HL-60 (cell line): ENCODE measurements around the gene BCL2.

Experiments used
- DNase-seq, 2 experiments: peaks; one replicate each; pipeline ENCODE4 v3.0.0-alpha.2; 2010 to 2020; ENCODE audit warnings: low read depth in 1 of 2, low spot score in 1 of 2
- H3K27ac ChIP-seq: fragments of 250-450 bp; sonication (Bioruptor Pico); replicated peaks from 2 replicates; pipeline ENCODE4 v1.5.1; 2020; ENCODE audit warnings: mild to moderate bottlenecking, moderate library complexity
- H3K27me3 ChIP-seq: fragments of 250-450 bp; sonication (Bioruptor Pico); 2 replicates; pipeline ENCODE4 v1.5.1; 2021; ENCODE audit warnings: mild to moderate bottlenecking, moderate library complexity; ENCODE audit not compliant: insufficient read depth, poor library complexity, severe bottlenecking
- H3K4me3 ChIP-seq: replicated peaks from 2 replicates; pipeline ENCODE4 v1.5.1; 2011; ENCODE audit warnings: mild to moderate bottlenecking, control low read depth, low read length; ENCODE audit not compliant: insufficient read depth
- CTCF ChIP-seq: IDR thresholded peaks from one replicate; pipeline ENCODE4 v1.5.1; 2011; ENCODE audit warnings: low read length, control low read depth, inconsistent platforms; ENCODE audit not compliant: insufficient read depth
- GABPA ChIP-seq: IDR thresholded peaks from 2 replicates; pipeline ENCODE4 v1.6.1; 2012; ENCODE audit warnings: low read depth
- POLR2AphosphoS5 ChIP-seq: IDR thresholded peaks from 2 replicates; pipeline ENCODE4 v1.6.1; 2012; ENCODE audit warnings: low read depth
- REST ChIP-seq: IDR thresholded peaks from 2 replicates; pipeline ENCODE4 v1.6.1; 2012; ENCODE audit warnings: low read depth; ENCODE audit not compliant: insufficient replicate concordance
- SPI1 ChIP-seq: IDR thresholded peaks from 2 replicates; pipeline ENCODE4 v1.6.1; 2012; ENCODE audit warnings: low read depth, mild to moderate bottlenecking, borderline replicate concordance

BCL2 gene

GRCh38 chr18:63306819-63307550 lies 12.6 kb downstream of the BCL2 start:
- TF ChIP-seq REST (no peak), POLR2AphosphoS5 (no peak)
- no peak overlapping the region for H3K27ac ChIP-seq
- no peak overlapping the region for H3K4me3 ChIP-seq
- H3K27me3 ChIP-seq: no peaks in the 10 kb centered on the region
- no peak for DNase-seq

- no peak overlapping the region for H3K27ac ChIP-seq
- no peak overlapping the region for H3K4me3 ChIP-seq
- no peaks in the 10 kb centered on the region for H3K27me3 ChIP-seq
- TF ChIP-seq REST (no peak), GABPA (no peak), SPI1 (no peak), POLR2AphosphoS5 (no peak), CTCF (no peak)
- no peak for DNase-seq
These were observed 13.3 kb downstream of the BCL2 start for GRCh38 chr18:63306249-63306648.

GRCh38 chr18:63303547-63303946 lies 16.0 kb downstream of the BCL2 start:
- H3K27me3 ChIP-seq: no peaks in the 10 kb centered on the region
- TF ChIP-seq REST (no peak), SPI1 (peak; percentile 49; the same call in 1 of the 2 replicates)
- H3K27ac ChIP-seq: no peak overlapping the region
- no peak overlapping the region for H3K4me3 ChIP-seq
- no peak for DNase-seq

- DNase-seq: no peak
- Histone ChIP-seq H3K27ac (no peak overlapping the region), H3K27me3 (no peaks in the 10 kb centered on the region), H3K4me3 (no peak overlapping the region)
- no peak for TF ChIP-seq CTCF
- TF ChIP-seq REST: no peak
- no peak for TF ChIP-seq POLR2AphosphoS5
- TF ChIP-seq SPI1: no peak
- TF ChIP-seq GABPA: no peak
These were observed 16.7 kb downstream of the BCL2 start for GRCh38 chr18:63302636-63303405.
